Measurements from ENCODE around the gene MPND. TPM values are rescaled to one million over a fixed set of nuclear protein-coding genes. Genes with fewer than 3 reads are reported as not detected.
A peak's percentile ranks its signal among the peaks of the same experiment; 100 is the strongest.

Gene MPND
- total and polyA plus RNA-seq, 2 of the 13 experiments (the other 11 are each of a cell fraction or from before 2014, with no cell fraction given), result 10.8 to 15.8 TPM

GRCh38 chr19:4391701-4392483 lies 48.5 kb downstream of the MPND start (continued):
- TF ChIP-seq, protein P1, sequence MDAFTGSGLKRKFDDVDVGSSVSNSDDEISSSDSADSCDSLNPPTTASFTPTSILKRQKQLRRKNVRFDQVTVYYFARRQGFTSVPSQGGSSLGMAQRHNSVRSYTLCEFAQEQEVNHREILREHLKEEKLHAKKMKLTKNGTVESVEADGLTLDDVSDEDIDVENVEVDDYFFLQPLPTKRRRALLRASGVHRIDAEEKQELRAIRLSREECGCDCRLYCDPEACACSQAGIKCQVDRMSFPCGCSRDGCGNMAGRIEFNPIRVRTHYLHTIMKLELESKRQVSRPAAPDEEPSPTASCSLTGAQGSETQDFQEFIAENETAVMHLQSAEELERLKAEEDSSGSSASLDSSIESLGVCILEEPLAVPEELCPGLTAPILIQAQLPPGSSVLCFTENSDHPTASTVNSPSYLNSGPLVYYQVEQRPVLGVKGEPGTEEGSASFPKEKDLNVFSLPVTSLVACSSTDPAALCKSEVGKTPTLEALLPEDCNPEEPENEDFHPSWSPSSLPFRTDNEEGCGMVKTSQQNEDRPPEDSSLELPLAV (CRISPR knock-in tag; conservative IDR thresholded peaks at IDR 0.05; ENCODE audit: low read depth), result no peak
- TF ChIP-seq ZBTB38 (CRISPR knock-in tag; IDR thresholded peaks at IDR 0.05) (peak; percentile 49), MXI1 (IDR thresholded peaks at IDR 0.05; ENCODE audit: borderline replicate concordance, low read depth, low read length) (0 out of 3 replicates have a peak, but pooled peaks have one; percentile 21), ZNF331 (CRISPR knock-in tag; IDR thresholded peaks at IDR 0.05) (peak; percentile 39; the same call in 1 of the 2 replicates), ZNF124 (CRISPR knock-in tag; IDR thresholded peaks at IDR 0.05) (0 out of 2 replicates have a peak, but pooled peaks have one; percentile 64), TRIM22 (IDR thresholded peaks at IDR 0.05) (no peak), HNF4G (IDR thresholded peaks at IDR 0.05; ENCODE audit: borderline replicate concordance, low read depth, low read length) (peak; percentile 65; the same call in 1 of the 2 replicates), HNF4G (CRISPR knock-in tag; IDR thresholded peaks at IDR 0.05; ENCODE audit: borderline replicate concordance, low read depth) (peak; percentile 37; the same call in 1 of the 2 replicates), ZFP91 (CRISPR knock-in tag; IDR thresholded peaks at IDR 0.05; ENCODE audit: borderline replicate concordance) (peak; percentile 39; the same call in 1 of the 2 replicates), ZNF180 (CRISPR knock-in tag; IDR thresholded peaks at IDR 0.05; ENCODE audit: borderline replicate concordance, low read depth) (no peak), ZMYM2 (CRISPR knock-in tag; IDR thresholded peaks at IDR 0.05) (peak; percentile 61; the same call in 1 of the 2 replicates), LCORL (IDR thresholded peaks at IDR 0.05) (no peak), LCORL (CRISPR knock-in tag; IDR thresholded peaks at IDR 0.05) (peak; percentile 75)
- TF ChIP-seq, protein P2, sequence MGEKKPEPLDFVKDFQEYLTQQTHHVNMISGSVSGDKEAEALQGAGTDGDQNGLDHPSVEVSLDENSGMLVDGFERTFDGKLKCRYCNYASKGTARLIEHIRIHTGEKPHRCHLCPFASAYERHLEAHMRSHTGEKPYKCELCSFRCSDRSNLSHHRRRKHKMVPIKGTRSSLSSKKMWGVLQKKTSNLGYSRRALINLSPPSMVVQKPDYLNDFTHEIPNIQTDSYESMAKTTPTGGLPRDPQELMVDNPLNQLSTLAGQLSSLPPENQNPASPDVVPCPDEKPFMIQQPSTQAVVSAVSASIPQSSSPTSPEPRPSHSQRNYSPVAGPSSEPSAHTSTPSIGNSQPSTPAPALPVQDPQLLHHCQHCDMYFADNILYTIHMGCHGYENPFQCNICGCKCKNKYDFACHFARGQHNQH (CRISPR knock-in tag; IDR thresholded peaks at IDR 0.05), result peak; percentile 51; the same call in 1 of the 2 replicates
- TF ChIP-seq, protein P3, sequence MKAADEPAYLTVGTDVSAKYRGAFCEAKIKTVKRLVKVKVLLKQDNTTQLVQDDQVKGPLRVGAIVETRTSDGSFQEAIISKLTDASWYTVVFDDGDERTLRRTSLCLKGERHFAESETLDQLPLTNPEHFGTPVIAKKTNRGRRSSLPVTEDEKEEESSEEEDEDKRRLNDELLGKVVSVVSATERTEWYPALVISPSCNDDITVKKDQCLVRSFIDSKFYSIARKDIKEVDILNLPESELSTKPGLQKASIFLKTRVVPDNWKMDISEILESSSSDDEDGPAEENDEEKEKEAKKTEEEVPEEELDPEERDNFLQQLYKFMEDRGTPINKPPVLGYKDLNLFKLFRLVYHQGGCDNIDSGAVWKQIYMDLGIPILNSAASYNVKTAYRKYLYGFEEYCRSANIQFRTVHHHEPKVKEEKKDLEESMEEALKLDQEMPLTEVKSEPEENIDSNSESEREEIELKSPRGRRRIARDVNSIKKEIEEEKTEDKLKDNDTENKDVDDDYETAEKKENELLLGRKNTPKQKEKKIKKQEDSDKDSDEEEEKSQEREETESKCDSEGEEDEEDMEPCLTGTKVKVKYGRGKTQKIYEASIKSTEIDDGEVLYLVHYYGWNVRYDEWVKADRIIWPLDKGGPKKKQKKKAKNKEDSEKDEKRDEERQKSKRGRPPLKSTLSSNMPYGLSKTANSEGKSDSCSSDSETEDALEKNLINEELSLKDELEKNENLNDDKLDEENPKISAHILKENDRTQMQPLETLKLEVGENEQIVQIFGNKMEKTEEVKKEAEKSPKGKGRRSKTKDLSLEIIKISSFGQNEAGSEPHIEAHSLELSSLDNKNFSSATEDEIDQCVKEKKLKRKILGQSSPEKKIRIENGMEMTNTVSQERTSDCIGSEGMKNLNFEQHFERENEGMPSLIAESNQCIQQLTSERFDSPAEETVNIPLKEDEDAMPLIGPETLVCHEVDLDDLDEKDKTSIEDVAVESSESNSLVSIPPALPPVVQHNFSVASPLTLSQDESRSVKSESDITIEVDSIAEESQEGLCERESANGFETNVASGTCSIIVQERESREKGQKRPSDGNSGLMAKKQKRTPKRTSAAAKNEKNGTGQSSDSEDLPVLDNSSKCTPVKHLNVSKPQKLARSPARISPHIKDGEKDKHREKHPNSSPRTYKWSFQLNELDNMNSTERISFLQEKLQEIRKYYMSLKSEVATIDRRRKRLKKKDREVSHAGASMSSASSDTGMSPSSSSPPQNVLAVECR (CRISPR knock-in tag; IDR thresholded peaks at IDR 0.05; ENCODE audit: borderline replicate concordance), result peak; percentile 52; the same call in 1 of the 2 replicates
- TF ChIP-seq, protein P4, sequence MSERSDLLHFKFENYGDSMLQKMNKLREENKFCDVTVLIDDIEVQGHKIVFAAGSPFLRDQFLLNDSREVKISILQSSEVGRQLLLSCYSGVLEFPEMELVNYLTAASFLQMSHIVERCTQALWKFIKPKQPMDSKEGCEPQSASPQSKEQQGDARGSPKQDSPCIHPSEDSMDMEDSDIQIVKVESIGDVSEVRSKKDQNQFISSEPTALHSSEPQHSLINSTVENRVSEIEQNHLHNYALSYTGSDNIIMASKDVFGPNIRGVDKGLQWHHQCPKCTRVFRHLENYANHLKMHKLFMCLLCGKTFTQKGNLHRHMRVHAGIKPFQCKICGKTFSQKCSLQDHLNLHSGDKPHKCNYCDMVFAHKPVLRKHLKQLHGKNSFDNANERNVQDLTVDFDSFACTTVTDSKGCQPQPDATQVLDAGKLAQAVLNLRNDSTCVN (CRISPR knock-in tag; IDR thresholded peaks at IDR 0.05; ENCODE audit: borderline replicate concordance), result 0 out of 2 replicates have a peak, but pooled peaks have one; percentile 17

All from HepG2 (cell line).